GM21515 (cell line): ENCODE measurements around the gene NKD1.

ENCODE experiments used
- ATAC-seq: cut with Tn5 transposase; IDR thresholded peaks from one replicate; pipeline ENCODE4 v1.9.1; 2021; ENCODE audit not compliant: unreplicated experiment

The NKD1 gene

GRCh38 chr16:50611995-50612848 is 64.0 kb downstream of the NKD1 start:
- ATAC-seq: no peak

- ATAC-seq: no peak
Observed at GRCh38 chr16:50612849-50613198, 64.6 kb downstream of the NKD1 start.

GRCh38 chr16:50613281-50613963 is 65.2 kb downstream of the NKD1 start:
- ATAC-seq: no peak

GRCh38 chr16:50613964-50614474 is 65.8 kb downstream of the NKD1 start:
- no peak for ATAC-seq

- no peak for ATAC-seq
Observed at GRCh38 chr16:50614955-50615724, 66.9 kb downstream of the NKD1 start.

GRCh38 chr16:50615891-50616290 is 67.7 kb downstream of the NKD1 start:
- no peak for ATAC-seq

- ATAC-seq: no peak
Observed at GRCh38 chr16:50616386-50616785, 68.2 kb downstream of the NKD1 start.

- ATAC-seq: no peak
Observed at GRCh38 chr16:50616883-50617645, 68.9 kb downstream of the NKD1 start.

GRCh38 chr16:50617646-50618184 is 69.5 kb downstream of the NKD1 start:
- ATAC-seq: no peak

- ATAC-seq: no peak
Observed at GRCh38 chr16:50618238-50618918, 70.2 kb downstream of the NKD1 start.

- no peak for ATAC-seq
Observed at GRCh38 chr16:50619702-50620491, 71.7 kb downstream of the NKD1 start.

- ATAC-seq: no peak
Observed at GRCh38 chr16:50620646-50621451, 72.7 kb downstream of the NKD1 start.

- no peak for ATAC-seq
Observed at GRCh38 chr16:50621452-50621792, 73.2 kb downstream of the NKD1 start.

- no peak for ATAC-seq
Observed at GRCh38 chr16:50622029-50622428, 73.8 kb downstream of the NKD1 start.

GRCh38 chr16:50622643-50623369 is 74.6 kb downstream of the NKD1 start:
- ATAC-seq: no peak

- ATAC-seq: no peak
Observed at GRCh38 chr16:50624449-50624970, 76.3 kb downstream of the NKD1 start.

- ATAC-seq: no peak
Observed at GRCh38 chr16:50625374-50625773, 77.2 kb downstream of the NKD1 start.

- no peak for ATAC-seq
Observed at GRCh38 chr16:50626868-50627267, 78.7 kb downstream of the NKD1 start.
